CD4-positive, alpha-beta T cell treated with Interleukin-15 for 4 hours (primary cell): Measurements from ENCODE around the gene P2RY8.
"Not testable (repeated sequence)": the region's sequence is repeated elsewhere in the genome, so short reads cannot be mapped to it uniquely, and the experiment has no call there.

Experiments
- DNase-seq: peaks from one replicate; pipeline ENCODE4 v3.0.0-alpha.2; 2020; ENCODE audit warnings: low spot score

The P2RY8 gene

GRCh38 chrX:1520350-1520749 is 16.6 kb downstream of the P2RY8 start:
- no peak for DNase-seq

GRCh38 chrX:1519022-1519497 is 17.9 kb downstream of the P2RY8 start:
- no peak for DNase-seq

GRCh38 chrX:1518512-1518911 is 18.5 kb downstream of the P2RY8 start:
- no peak for DNase-seq

GRCh38 chrX:1516596-1517104 is 20.3 kb downstream of the P2RY8 start:
- DNase-seq, result no peak

- DNase-seq, result no peak
Measured at GRCh38 chrX:1511829-1512228, 25.2 kb downstream of the P2RY8 start.

GRCh38 chrX:1511150-1511549 is 25.8 kb downstream of the P2RY8 start:
- no peak for DNase-seq

GRCh38 chrX:1507511-1508463 is 29.2 kb downstream of the P2RY8 start:
- DNase-seq, result peak; percentile 65

GRCh38 chrX:1506916-1507315 is 30.1 kb downstream of the P2RY8 start:
- DNase-seq, result no peak

- no peak for DNase-seq
Measured at GRCh38 chrX:1502853-1503252, 34.1 kb downstream of the P2RY8 start.

- no peak for DNase-seq
Measured at GRCh38 chrX:1502241-1502640, 34.7 kb downstream of the P2RY8 start.

GRCh38 chrX:1500701-1501624 is 36.0 kb downstream of the P2RY8 start:
- DNase-seq, result peak; percentile 48

- DNase-seq, result no peak
Measured at GRCh38 chrX:1496076-1496475, 40.9 kb downstream of the P2RY8 start.

- no peak for DNase-seq
Measured at GRCh38 chrX:1493877-1494510, 43.0 kb downstream of the P2RY8 start.

- DNase-seq, result no peak
Measured at GRCh38 chrX:1493412-1493811, 43.6 kb downstream of the P2RY8 start.

- DNase-seq, result no peak
Measured at GRCh38 chrX:1492421-1493012, 44.5 kb downstream of the P2RY8 start.

GRCh38 chrX:1491851-1492349 is 45.1 kb downstream of the P2RY8 start:
- DNase-seq, result peak; percentile 53

- not testable (repeated sequence) for DNase-seq
Measured at GRCh38 chrX:1491248-1491647, 45.7 kb downstream of the P2RY8 start.

GRCh38 chrX:1490723-1491122 is 46.3 kb downstream of the P2RY8 start:
- not testable (repeated sequence) for DNase-seq

- DNase-seq, result not testable (repeated sequence)
Measured at GRCh38 chrX:1489354-1489753, 47.6 kb downstream of the P2RY8 start.

GRCh38 chrX:1488745-1489144 is 48.2 kb downstream of the P2RY8 start:
- DNase-seq, result no peak

GRCh38 chrX:1488141-1488540 is 48.8 kb downstream of the P2RY8 start:
- DNase-seq, result no peak
